Endothelial cell of umbilical vein (primary cell): ENCODE measurements around the gene LAIR1. TPM values are rescaled to one million over a fixed set of nuclear protein-coding genes. Genes with fewer than 3 reads are reported as not detected.

ENCODE experiments used
- BruUV-seq: library from RNA; stranded (reverse); fragments of 400-500 nt; replicated peaks from 2 replicates; lab custom pipeline; 2021; lab: Mats Ljungman, UMichigan
- CTCF ChIA-PET: fragments of 300-600, 350-600 bp; sonication (Branson Sonifier 250); formaldehyde crosslinking; loops from one replicate; lab custom pipeline; 2021; ENCODE audit warnings: antibody characterized with exemption, inconsistent platforms; lab: Charles Lee
- POLR2A ChIA-PET: fragments of 300-600, 350-600 bp; sonication (Branson Sonifier 250); formaldehyde crosslinking; loops from one replicate; lab custom pipeline; 2021; ENCODE audit warnings: antibody characterized with exemption, inconsistent platforms; lab: Charles Lee
- DNase-seq: peaks from one replicate; pipeline ENCODE4 v3.0.0-alpha.2; 2011; ENCODE audit warnings: low read depth, low spot score
- FAIRE-seq: peaks from 2 replicates; lab custom pipeline; 2011; peaks lifted over from hg19 to GRCh38; lab: Jason Lieb, UNC
- H2AFZ ChIP-seq: 2 replicates; pipeline ENCODE4 v1.6.0; 2012; ENCODE audit warnings: low read depth, low read length, control low read depth, inconsistent platforms
- H3K27ac ChIP-seq: 2 replicates; pipeline ENCODE4 v1.5.1; 2011; ENCODE audit warnings: low read depth, mild to moderate bottlenecking, control low read depth, low read length, moderate library complexity; ENCODE audit not compliant: insufficient read depth
- H3K27me3 ChIP-seq, 2 experiments: 2 replicates each; pipeline versions ENCODE4 v1.6.0 to v1.6.1; 2011; ENCODE audit warnings: low read length in 2 of 2, mixed read lengths in 1 of 2; ENCODE audit not compliant: control insufficient read depth in 2 of 2, insufficient read depth in 2 of 2
- H3K36me3 ChIP-seq, 2 experiments: 2 replicates in 1 of 2; 3 replicates in 1 of 2; pipeline ENCODE4 v1.5.1; 2011; ENCODE audit warnings: low read length in 2 of 2, mild to moderate bottlenecking in 1 of 2, moderate library complexity in 1 of 2; ENCODE audit not compliant: control insufficient read depth in 2 of 2, insufficient read depth in 2 of 2; ENCODE audit errors: extremely low read depth in 1 of 2
- H3K4me1 ChIP-seq: 3 replicates; pipeline ENCODE4 v1.5.1; 2011; ENCODE audit warnings: mild to moderate bottlenecking, low read length; ENCODE audit not compliant: control insufficient read depth, insufficient read depth; ENCODE audit errors: extremely low read depth
- H3K4me2 ChIP-seq: 2 replicates; pipeline ENCODE4 v1.6.1; 2011; ENCODE audit warnings: low read length, control low read depth, mixed read lengths; ENCODE audit not compliant: insufficient read depth
- H3K4me3 ChIP-seq, 3 experiments: fragments of 200-600 bp in 1 of 3; sonication (generic), shearing (Covaris generic) in 1 of 3; replicated peaks in 1 of 3; 2 replicates each; pipeline ENCODE4 v1.5.1; 2011 to 2016; ENCODE audit warnings: control low read depth in 3 of 3, low read length in 3 of 3, mild to moderate bottlenecking in 2 of 3, inconsistent platforms in 1 of 3, low read depth in 1 of 3, moderate library complexity in 1 of 3; ENCODE audit not compliant: insufficient read depth in 1 of 3
- H3K79me2 ChIP-seq: 2 replicates; pipeline ENCODE4 v1.6.0; 2012; ENCODE audit warnings: low read length, inconsistent platforms; ENCODE audit not compliant: control insufficient read depth, insufficient read depth
- H3K9ac ChIP-seq: replicated peaks from 2 replicates; pipeline ENCODE3; 2011; ENCODE audit warnings: low read length, control low read depth; ENCODE audit not compliant: insufficient read depth; ENCODE audit errors: extremely low read depth
- H3K9me1 ChIP-seq: replicated peaks from 3 replicates; pipeline ENCODE4 v1.6.0; 2011; ENCODE audit warnings: mild to moderate bottlenecking, low read length; ENCODE audit not compliant: control insufficient read depth, insufficient read depth; ENCODE audit errors: extremely low read depth
- H3K9me3 ChIP-seq: replicated peaks from 2 replicates; pipeline ENCODE4 v1.5.1; 2012; ENCODE audit warnings: low read length, inconsistent platforms; ENCODE audit not compliant: control insufficient read depth, insufficient read depth
- H4K20me1 ChIP-seq: replicated peaks from 2 replicates; pipeline ENCODE3; 2011; ENCODE audit warnings: mild to moderate bottlenecking, low read length; ENCODE audit not compliant: control insufficient read depth, insufficient read depth; ENCODE audit errors: extremely low read depth
- EZH2 ChIP-seq: IDR thresholded peaks from 2 replicates; pipeline ENCODE4 v1.6.1; 2012; ENCODE audit warnings: borderline replicate concordance, low read depth, mild to moderate bottlenecking, moderate library complexity, low read length, inconsistent platforms; ENCODE audit not compliant: severe bottlenecking
- FOS ChIP-seq: IDR thresholded peaks from 2 replicates; pipeline ENCODE4 v1.6.1; 2011; ENCODE audit warnings: mild to moderate bottlenecking, low read length, moderate library complexity, borderline replicate concordance; ENCODE audit not compliant: insufficient read depth
- GATA2 ChIP-seq: IDR thresholded peaks from 2 replicates; pipeline ENCODE4 v1.7.0; 2011; ENCODE audit warnings: low read depth, mild to moderate bottlenecking, moderate library complexity, mixed read lengths, low read length; ENCODE audit not compliant: insufficient read length, insufficient read depth
- JUN ChIP-seq: IDR thresholded peaks from 2 replicates; pipeline ENCODE4 v1.6.1; 2011; ENCODE audit warnings: borderline replicate concordance, low read depth; ENCODE audit not compliant: insufficient read length, insufficient read depth
- MYC ChIP-seq: IDR thresholded peaks from one replicate; pipeline ENCODE4 v1.6.1; 2011; ENCODE audit warnings: mild to moderate bottlenecking, low read depth, low read length
- POLR2A ChIP-seq: IDR thresholded peaks from 2 replicates; pipeline ENCODE4 v1.6.1; 2012; ENCODE audit warnings: low read depth, mild to moderate bottlenecking, control low read depth, low read length
- POLR2AphosphoS5 ChIP-seq: IDR thresholded peaks from 2 replicates; pipeline ENCODE4 v1.6.1; 2012; ENCODE audit warnings: low read depth, mild to moderate bottlenecking, control low read depth, low read length, moderate library complexity; ENCODE audit not compliant: insufficient read depth
- dilution Hi-C: fragments of 300-500 bp; cut with MboI; formaldehyde crosslinking; loops from one replicate; pipeline ENCODE4 v1.15.0; 2019; ENCODE audit warnings: low sequenced_read_pairs; ENCODE audit not compliant: extremely low pct_ligation_motif_present
- intact Hi-C: fragments of 100-400 bp; cut with micrococcal nuclease; formaldehyde crosslinking; loops from one replicate; pipeline ENCODE4 v1.10.0; 2022
- polyA plus RNA-seq, 4 experiments: library from polyadenylated mRNA; depleted of rRNA in 3 of 4; stranded (reverse) in 3 of 4; unstranded in 1 of 4; fragments of >200 nt; gene quantifications; 2 replicates each; pipeline versions ENCODE4 v1.2.1 to v1.2.3, GENCODE V29; 2011 to 2012; ENCODE audit warnings: missing spikeins in 1 of 4
- total RNA-seq: library from RNA; stranded (reverse); gene quantifications from 2 replicates; pipeline ENCODE4 v1.2.3, GENCODE V29; 2021
- TF ChIP-seq, protein P1 (sequence below), 2 donors: IDR thresholded peaks; 1 replicate in 1 of 2; 2 replicates in 1 of 2; pipeline ENCODE4 v1.5.1; 2011; ENCODE audit warnings: low read length in 2 of 2, mild to moderate bottlenecking in 2 of 2, moderate library complexity in 2 of 2, control low read depth in 1 of 2, inconsistent platforms in 1 of 2, low read depth in 1 of 2; ENCODE audit not compliant: insufficient read depth in 1 of 2; ENCODE audit errors: extremely low read depth in 1 of 2
- TF ChIP-seq, protein P2 (sequence below): IDR thresholded peaks from 2 replicates; pipeline ENCODE4 v1.6.1; 2011; ENCODE audit not compliant: insufficient read depth, insufficient read length

The LAIR1 gene
- total and polyA plus RNA-seq, 2 donors (not counting 3 experiments of a cell fraction or from before 2014, with no cell fraction given) = not detected

DNA sequence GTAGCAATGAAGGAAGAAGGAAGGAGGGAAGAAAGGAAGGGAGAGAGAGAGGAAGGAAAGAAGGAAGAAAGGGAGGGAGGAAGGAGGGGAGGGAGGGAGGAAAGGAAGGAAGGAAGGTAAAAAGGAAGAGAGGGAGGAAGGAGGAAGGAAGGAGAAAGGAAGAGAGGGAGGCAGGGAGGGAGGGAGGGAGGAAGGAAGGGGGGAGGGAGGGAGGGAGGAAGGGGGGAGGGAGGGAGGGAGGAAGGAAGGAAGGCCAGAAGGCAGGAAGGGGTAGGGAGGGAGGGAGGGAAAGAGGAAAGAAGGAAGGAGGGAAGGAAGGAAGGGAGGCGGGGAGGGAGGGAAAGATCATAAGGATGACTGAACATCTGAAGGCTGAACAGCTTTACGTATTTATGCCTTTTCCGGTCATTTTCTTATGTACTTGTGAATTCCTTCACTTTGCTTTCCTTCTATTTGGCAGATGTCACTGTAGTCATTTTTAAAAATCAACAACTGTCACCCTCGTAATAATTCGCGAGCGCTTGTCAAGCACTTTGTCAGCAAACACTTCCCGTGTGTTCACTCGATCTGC, 43.8 kb upstream of the LAIR1 start:
- no peak overlapping the region for H3K9ac ChIP-seq
- H4K20me1 ChIP-seq = no peaks in the 10 kb centered on the region
- H3K4me2 ChIP-seq = no peak overlapping the region
- no peaks in the 10 kb centered on the region for H3K79me2 ChIP-seq
- CTCF ChIA-PET = interaction anchor here (0.6 kb wide), 1 partner anchor 1771 kb away, joined by 3 read pairs; no protein-coding TSS in a partner anchor
- intact Hi-C loops (no loop called here), dilution Hi-C loops (no loop called here)
- no peaks in the 10 kb centered on the region for H3K36me3 ChIP-seq
- FAIRE-seq (no peak), DNase-seq (no peak)
- no peak overlapping the region for H2AFZ ChIP-seq
- H3K27ac ChIP-seq = no peak overlapping the region
- H3K9me1 ChIP-seq = no peaks in the 10 kb centered on the region
- POLR2A ChIA-PET = no interaction called here
- H3K4me3 ChIP-seq = no peak overlapping the region
- no peaks in the 10 kb centered on the region for H3K4me1 ChIP-seq
- BruUV-seq = no TSS peak
- no peaks in the 10 kb centered on the region for H3K9me3 ChIP-seq
- TF ChIP-seq POLR2A = no peak
- H3K27me3 ChIP-seq = no peaks in the 10 kb centered on the region

DNA sequence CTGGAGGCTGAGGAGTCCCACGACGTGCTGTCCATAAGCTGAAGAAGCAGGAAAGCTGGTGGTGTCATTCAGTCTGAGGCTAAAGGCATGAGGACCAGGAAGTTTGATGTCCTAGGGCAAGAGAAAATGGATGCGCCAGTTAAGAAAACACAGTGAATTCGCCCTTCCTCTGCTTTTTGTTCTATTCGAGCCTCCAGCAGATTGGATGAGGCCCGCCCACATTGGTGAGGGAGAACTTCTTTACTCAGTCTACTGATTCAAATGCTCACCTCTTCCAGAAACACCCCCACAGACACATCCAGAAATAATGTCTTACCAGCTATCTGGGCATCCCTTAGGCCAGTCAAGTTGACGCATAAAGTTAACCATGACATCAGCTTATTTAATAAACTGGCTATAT, 43.0 kb upstream of the LAIR1 start:
- FAIRE-seq = no peak
- H3K79me2 ChIP-seq = no peaks in the 10 kb centered on the region
- no TSS peak for BruUV-seq
- no peak overlapping the region for H3K4me2 ChIP-seq
- H3K4me3 ChIP-seq = no peak overlapping the region
- dilution Hi-C loops = no loop called here
- ChIA-PET CTCF (interaction anchor here (0.6 to 1.0 kb wide), 2 partner anchors 17 to 330 kb away, joined by 3 to 4 read pairs; no protein-coding TSS in a partner anchor), POLR2A (no interaction called here)
- no peak for DNase-seq
- H2AFZ ChIP-seq = no peak overlapping the region
- H3K27me3 ChIP-seq = no peaks in the 10 kb centered on the region
- intact Hi-C loops = no loop called here
- no peak overlapping the region for H3K27ac ChIP-seq
- H3K9ac ChIP-seq = no peak overlapping the region
- no peaks in the 10 kb centered on the region for H3K36me3 ChIP-seq
- no peaks in the 10 kb centered on the region for H4K20me1 ChIP-seq
- H3K9me3 ChIP-seq = no peaks in the 10 kb centered on the region
- H3K9me1 ChIP-seq = no peaks in the 10 kb centered on the region
- H3K4me1 ChIP-seq = no peaks in the 10 kb centered on the region
- TF ChIP-seq POLR2AphosphoS5 (no peak), FOS (no peak), JUN (no peak), POLR2A (no peak), MYC (no peak), EZH2 (no peak), GATA2 (no peak)
- TF ChIP-seq, protein P1, sequence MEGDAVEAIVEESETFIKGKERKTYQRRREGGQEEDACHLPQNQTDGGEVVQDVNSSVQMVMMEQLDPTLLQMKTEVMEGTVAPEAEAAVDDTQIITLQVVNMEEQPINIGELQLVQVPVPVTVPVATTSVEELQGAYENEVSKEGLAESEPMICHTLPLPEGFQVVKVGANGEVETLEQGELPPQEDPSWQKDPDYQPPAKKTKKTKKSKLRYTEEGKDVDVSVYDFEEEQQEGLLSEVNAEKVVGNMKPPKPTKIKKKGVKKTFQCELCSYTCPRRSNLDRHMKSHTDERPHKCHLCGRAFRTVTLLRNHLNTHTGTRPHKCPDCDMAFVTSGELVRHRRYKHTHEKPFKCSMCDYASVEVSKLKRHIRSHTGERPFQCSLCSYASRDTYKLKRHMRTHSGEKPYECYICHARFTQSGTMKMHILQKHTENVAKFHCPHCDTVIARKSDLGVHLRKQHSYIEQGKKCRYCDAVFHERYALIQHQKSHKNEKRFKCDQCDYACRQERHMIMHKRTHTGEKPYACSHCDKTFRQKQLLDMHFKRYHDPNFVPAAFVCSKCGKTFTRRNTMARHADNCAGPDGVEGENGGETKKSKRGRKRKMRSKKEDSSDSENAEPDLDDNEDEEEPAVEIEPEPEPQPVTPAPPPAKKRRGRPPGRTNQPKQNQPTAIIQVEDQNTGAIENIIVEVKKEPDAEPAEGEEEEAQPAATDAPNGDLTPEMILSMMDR (IDR thresholded peaks at IDR 0.05; ENCODE audit: extremely low read depth in 1 of 2, insufficient read depth in 1 of 2, low read depth in 1 of 2, low read length in 2 of 2) = no peak
- TF ChIP-seq, protein P2, sequence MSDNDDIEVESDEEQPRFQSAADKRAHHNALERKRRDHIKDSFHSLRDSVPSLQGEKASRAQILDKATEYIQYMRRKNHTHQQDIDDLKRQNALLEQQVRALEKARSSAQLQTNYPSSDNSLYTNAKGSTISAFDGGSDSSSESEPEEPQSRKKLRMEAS = no peak
